GM21576 (cell line): ENCODE data around the gene HDAC4.

Experiments used
- ATAC-seq: cut with Tn5 transposase; IDR thresholded peaks from one replicate; pipeline ENCODE4 v1.9.1; 2021; ENCODE audit warnings: mild to moderate bottlenecking, moderate library complexity; ENCODE audit not compliant: unreplicated experiment

The HDAC4 gene

DNA sequence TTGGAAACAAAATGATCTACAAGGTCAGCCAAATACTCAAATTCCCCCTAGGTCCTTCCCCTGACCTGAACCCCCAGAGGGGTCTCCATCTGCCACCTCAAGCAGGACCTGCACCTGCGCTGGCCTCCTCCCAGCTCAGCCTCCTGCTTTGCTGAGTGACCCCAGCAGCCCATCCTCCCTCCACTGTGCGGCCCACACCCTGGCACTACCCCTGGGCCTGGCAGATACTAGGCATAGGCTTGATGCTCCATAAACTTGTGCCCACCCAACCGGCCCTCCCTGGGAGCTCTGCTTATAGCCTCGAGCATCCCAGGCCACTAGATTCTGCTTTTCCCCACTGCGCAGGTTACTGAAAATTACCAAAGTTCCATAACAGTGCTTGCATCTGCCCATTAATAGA, 156.2 kb downstream of the HDAC4 start:
- no peak for ATAC-seq

GRCh38 chr2:239241431-239241960, 159.3 kb downstream of the HDAC4 start:
- no peak for ATAC-seq

GRCh38 chr2:239240414-239240881, 160.4 kb downstream of the HDAC4 start:
- ATAC-seq, result no peak

GRCh38 chr2:239239607-239240413, 161.0 kb downstream of the HDAC4 start:
- no peak for ATAC-seq

DNA sequence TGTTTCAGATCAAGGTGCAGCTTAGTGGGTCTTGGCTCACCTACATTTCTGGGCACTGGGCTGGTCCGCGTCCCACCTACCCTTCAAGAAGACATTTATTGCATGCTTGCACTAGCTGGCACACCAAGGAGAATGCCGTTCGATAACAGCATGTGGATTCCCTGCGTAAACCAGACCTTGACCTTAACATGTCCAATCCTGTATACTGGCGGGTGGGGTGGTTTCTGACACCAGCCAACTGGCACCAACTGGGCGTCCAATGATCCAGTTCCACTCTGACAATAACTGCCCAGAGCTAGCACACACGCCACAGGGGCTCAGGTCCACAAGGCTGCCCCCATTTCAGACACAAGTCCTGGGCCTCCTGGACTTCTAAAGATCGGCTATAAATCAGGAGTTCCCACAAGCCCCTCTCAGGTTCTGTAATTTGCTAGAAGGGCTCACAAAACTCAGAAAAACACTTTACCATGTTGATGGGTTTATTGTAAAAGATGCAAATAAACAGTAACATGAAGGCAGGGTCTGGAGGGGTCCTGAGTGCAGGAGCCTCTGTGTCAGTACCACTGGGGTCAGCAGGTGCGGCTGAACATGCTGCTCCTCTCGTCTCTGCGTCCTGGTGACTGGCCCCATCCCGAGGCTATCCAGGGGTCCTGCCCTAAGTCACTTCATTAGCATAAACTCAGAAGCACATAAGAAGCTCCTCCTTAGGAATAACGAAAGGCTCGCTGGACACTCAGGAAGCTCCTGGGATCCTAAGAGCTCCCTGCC, 161.8 kb downstream of the HDAC4 start:
- ATAC-seq, result no peak

DNA sequence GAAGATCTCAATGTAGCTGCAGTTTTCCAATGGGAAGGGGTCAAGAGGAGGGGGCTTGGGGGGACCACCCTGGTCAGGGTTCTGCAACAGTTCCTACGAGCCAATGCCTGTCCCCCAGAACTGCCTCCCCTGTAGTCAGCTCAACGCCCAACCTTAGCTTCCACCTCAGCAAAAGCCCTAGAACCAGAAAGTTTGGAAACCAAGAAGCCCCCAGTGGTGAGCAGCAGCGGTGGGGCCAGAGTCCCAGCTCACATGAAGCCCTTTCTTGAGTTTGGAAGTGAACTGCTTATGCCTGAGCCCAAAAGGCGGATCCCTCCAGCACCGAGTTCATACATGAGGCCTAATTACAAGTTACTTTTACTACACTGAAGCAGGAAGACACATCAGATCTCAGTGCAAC, 162.4 kb downstream of the HDAC4 start:
- no peak for ATAC-seq

- no peak for ATAC-seq
These were observed 164.0 kb downstream of the HDAC4 start for GRCh38 chr2:239236808-239237205.

DNA sequence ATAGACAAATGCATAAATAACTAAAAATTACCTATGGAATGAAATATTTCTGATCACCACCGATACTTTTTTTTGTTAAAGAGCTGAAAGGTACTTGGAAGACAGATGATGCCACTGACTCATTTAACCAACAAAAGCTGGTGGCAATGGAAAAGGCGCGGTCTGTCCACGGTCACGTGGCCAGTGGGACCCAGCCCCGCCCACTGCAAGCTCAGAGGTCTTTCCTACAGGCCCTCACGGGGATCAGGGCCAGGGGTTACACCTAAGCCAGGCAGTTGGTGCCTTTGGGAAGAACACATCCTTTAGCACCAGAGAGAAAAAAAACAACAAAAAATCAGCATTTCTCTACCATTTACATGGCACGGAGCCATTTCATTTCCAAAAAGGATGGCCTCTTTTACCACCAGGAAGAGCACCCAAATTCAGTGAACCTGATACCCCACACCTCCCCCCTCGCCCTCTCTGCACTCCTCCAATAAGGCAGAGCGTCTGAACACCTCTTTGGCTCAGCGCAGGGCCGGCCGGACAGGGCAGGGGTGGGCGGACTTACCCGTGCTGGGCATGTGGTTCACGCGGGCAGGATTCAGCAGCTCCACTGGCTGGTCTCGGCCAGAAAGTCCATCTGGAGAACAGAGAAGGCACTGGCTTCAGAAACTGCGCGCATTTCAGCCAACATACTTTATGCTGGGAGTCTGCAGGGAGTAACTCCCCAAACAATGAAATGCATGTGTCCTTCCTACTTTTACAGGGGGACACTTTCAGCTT, 164.6 kb downstream of the HDAC4 start:
- no peak for ATAC-seq

- no peak for ATAC-seq
These were observed 165.5 kb downstream of the HDAC4 start for GRCh38 chr2:239235311-239235710.

GRCh38 chr2:239234191-239235175, 166.3 kb downstream of the HDAC4 start:
- ATAC-seq, result no peak

- no peak for ATAC-seq
These were observed 167.2 kb downstream of the HDAC4 start for GRCh38 chr2:239233576-239233975.

GRCh38 chr2:239232195-239232578, 168.6 kb downstream of the HDAC4 start:
- no peak for ATAC-seq

- no peak for ATAC-seq
These were observed 169.3 kb downstream of the HDAC4 start for GRCh38 chr2:239231231-239232194.

DNA sequence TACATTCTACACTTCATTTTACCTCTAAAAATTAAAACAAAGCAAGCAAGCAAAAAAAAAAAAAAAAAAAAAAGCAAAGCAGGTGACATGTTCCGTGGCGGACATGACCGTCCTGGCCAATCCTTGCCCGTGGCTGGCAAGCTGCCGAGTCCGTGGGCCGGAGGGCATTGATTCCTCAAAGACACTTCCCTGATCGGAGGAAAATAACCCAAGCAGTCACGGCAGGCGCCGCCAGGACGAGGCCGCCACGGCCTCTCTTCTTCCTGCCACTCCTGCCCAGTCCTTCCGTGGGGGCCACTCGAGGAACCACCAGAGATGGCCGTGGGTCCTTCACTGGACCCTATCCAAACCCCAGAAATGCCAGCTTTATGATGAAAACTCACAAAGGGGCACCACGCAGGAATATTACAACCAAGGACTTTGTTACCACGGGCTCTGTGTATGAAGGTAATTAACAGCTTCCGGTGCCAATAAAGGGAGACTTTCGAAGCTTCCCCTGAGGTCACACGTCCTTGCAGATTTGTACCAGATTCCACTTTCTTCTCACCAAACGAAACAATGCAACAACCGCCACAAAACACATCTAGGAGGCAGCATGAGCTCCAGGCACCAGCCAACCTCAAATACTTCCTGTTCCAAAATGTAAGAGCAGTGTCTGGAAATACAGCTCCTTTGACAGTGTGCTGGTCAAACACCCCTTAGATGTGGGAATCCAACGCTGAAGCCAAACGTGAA, 170.3 kb downstream of the HDAC4 start:
- ATAC-seq, result no peak

DNA sequence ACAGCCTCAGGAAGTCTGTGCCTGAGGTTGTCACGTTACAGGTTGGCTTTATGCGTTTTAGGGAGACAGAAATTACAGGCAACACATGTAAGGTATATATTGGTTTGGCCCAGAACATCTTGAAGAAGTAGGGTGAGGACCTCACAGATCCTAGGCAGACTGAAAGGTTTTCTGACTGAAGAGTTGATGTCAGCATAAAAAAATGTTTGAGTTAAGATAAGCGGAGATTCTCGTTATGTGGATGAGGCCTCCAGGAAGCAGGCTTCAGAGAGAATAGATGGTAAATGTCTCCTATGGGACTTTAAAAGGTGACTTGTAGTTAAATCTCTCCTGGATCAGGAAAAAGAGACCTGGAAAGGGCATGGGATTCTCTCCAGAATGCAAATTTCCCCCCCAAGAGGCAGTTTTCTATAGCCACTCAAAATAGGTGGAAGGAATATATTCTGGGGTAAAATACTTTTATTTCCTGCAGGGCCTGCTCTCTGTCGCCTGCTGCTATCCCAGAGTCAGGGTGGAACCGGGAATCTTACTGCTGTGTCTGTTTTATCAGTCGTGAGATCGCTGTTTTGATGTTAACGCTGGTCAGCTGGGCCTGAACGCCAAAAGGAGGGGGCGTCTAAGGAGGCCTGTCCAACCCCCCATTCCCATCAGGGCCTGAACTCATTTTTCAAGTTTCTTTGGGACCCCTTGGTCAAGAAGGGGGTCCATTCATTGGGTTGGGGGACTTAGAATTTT, 171.1 kb downstream of the HDAC4 start:
- no peak for ATAC-seq

DNA sequence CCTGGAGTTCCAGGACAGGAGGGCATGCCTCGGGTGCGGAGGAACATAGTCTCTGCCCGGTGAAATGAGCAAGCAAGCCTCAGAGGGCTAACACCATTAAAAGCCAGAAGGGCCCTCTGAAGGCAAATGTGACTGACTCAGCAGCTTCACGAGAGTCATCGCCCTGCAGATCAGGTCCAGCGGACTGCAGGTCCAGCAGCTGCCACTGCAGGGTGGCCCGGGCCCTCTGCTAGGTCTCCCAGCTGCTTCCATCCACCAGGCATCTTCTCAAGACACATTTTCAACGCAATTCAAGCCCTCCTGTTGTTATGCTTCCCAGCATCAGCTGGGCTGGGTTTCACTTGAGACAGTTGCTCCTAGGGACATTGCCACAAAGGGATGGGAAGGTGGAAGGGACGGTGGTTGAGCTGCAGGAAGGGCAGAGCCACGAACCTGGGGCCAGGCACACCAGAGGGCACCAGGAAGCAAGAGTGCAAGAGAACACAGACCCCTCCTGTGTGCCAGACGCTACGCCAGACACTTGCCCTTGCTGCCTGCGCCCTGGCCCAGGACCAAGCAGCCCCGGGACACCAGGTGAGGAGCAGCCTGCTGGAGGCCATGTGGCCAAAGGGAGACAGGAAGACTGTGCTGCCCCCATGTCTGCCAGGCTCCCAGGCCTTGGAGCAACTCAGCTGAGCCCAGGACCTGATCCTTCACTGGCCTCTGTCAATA, 173.0 kb downstream of the HDAC4 start:
- ATAC-seq, result no peak
